Nephron progenitor cell (in vitro differentiated cells): ENCODE data around the gene SFSWAP.

Experiments used
- DNase-seq: peaks from one replicate; pipeline ENCODE4 v3.0.0; 2021
- H3K27ac Mint-ChIP-seq: 2 replicates; pipeline ENCODE4 v1.8.0; 2021; ENCODE audit warnings: mild to moderate bottlenecking, moderate library complexity, mixed read lengths
- H3K27me3 Mint-ChIP-seq: 2 replicates; pipeline ENCODE4 v1.8.0; 2021; ENCODE audit warnings: mild to moderate bottlenecking, low read depth, mixed read lengths; ENCODE audit not compliant: poor library complexity
- H3K36me3 Mint-ChIP-seq: 2 replicates; pipeline ENCODE4 v1.8.0; 2021; ENCODE audit warnings: low read depth, mixed read lengths
- H3K4me1 Mint-ChIP-seq: 2 replicates; pipeline ENCODE4 v1.8.0; 2021; ENCODE audit warnings: mixed read lengths
- H3K4me3 Mint-ChIP-seq: 2 replicates; pipeline ENCODE4 v1.8.0; 2021; ENCODE audit warnings: mild to moderate bottlenecking, moderate library complexity, mixed read lengths
- H3K9me3 Mint-ChIP-seq: 2 replicates; pipeline ENCODE4 v1.8.0; 2021; ENCODE audit warnings: mild to moderate bottlenecking, moderate library complexity, mixed read lengths
- CTCF ChIP-seq: fragments of 200-600 bp; sonication (generic); IDR thresholded peaks from 2 replicates; pipeline ENCODE4 v1.5.0; 2021; ENCODE audit warnings: antibody characterized with exemption

SFSWAP gene

GRCh38 chr12:131799828-131800593, 89.1 kb downstream of the SFSWAP start:
- no peak for TF ChIP-seq CTCF
- no peaks in the 10 kb centered on the region for H3K9me3 Mint-ChIP-seq
- peaks cover 32% of the 10 kb centered on the region for H3K36me3 Mint-ChIP-seq
- no peak for DNase-seq
- peaks cover 13% of the 10 kb centered on the region for H3K4me1 Mint-ChIP-seq
- no peak overlapping the region for H3K4me3 Mint-ChIP-seq
- H3K27ac Mint-ChIP-seq: no peak overlapping the region
- no peaks in the 10 kb centered on the region for H3K27me3 Mint-ChIP-seq

- H3K27me3 Mint-ChIP-seq: no peaks in the 10 kb centered on the region
- H3K4me3 Mint-ChIP-seq: no peak overlapping the region
- H3K9me3 Mint-ChIP-seq: no peaks in the 10 kb centered on the region
- H3K4me1 Mint-ChIP-seq: peaks cover 7% of the 10 kb centered on the region
- peak overlapping the region; percentile 88 for H3K27ac Mint-ChIP-seq
- no peak for TF ChIP-seq CTCF
- H3K36me3 Mint-ChIP-seq: peaks cover 32% of the 10 kb centered on the region
- DNase-seq: no peak
These were observed 89.8 kb downstream of the SFSWAP start for GRCh38 chr12:131800594-131801135.

- H3K27me3 Mint-ChIP-seq: no peaks in the 10 kb centered on the region
- peaks cover 27% of the 10 kb centered on the region for H3K36me3 Mint-ChIP-seq
- H3K9me3 Mint-ChIP-seq: no peaks in the 10 kb centered on the region
- no peak overlapping the region for H3K27ac Mint-ChIP-seq
- H3K4me1 Mint-ChIP-seq: peaks cover 7% of the 10 kb centered on the region
- TF ChIP-seq CTCF: no peak
- DNase-seq: no peak
- H3K4me3 Mint-ChIP-seq: no peak overlapping the region
These were observed 90.5 kb downstream of the SFSWAP start for GRCh38 chr12:131801254-131801866.

GRCh38 chr12:131803961-131804521, 93.2 kb downstream of the SFSWAP start:
- no peaks in the 10 kb centered on the region for H3K9me3 Mint-ChIP-seq
- peak; percentile 18 for DNase-seq
- no peak overlapping the region for H3K4me3 Mint-ChIP-seq
- no peak for TF ChIP-seq CTCF
- H3K4me1 Mint-ChIP-seq: peaks cover 7% of the 10 kb centered on the region
- H3K27ac Mint-ChIP-seq: peak overlapping the region; percentile 85
- H3K27me3 Mint-ChIP-seq: no peaks in the 10 kb centered on the region
- H3K36me3 Mint-ChIP-seq: peaks cover 19% of the 10 kb centered on the region

GRCh38 chr12:131805421-131805820, 94.5 kb downstream of the SFSWAP start:
- Mint-ChIP-seq H3K27me3 (no peaks in the 10 kb centered on the region), H3K4me1 (peaks cover 7% of the 10 kb centered on the region), H3K27ac (no peak overlapping the region), H3K4me3 (no peak overlapping the region), H3K9me3 (no peaks in the 10 kb centered on the region), H3K36me3 (peaks cover 15% of the 10 kb centered on the region)
- TF ChIP-seq CTCF: no peak
- DNase-seq: no peak
